Cardiac atrium fibroblast (primary cell): ENCODE measurements around the gene LLCFC1. TPM values are rescaled to one million over a fixed set of nuclear protein-coding genes. Genes with fewer than 3 reads are reported as not detected.

ENCODE experiments used
- total RNA-seq: library from RNA; depleted of rRNA; stranded (reverse); fragments of >200 nt; gene quantifications from 2 replicates; pipeline ENCODE4 v1.2.3, GENCODE V29; 2015

The LLCFC1 gene
- total RNA-seq = not detected in 2 replicates

GRCh38 chr7:142939226-142939910 lies at the start of gene LLCFC1:
LLCFC1 (plus strand) TSS chr7:142939484; CDS start chr7:142939622, 138 bp downstream.

GRCh38 chr7:142933624-142934023 lies 5.7 kb upstream of the LLCFC1 start, which contains the start of gene TRPV5:
TRPV5 (minus strand) TSS chr7:142933746; CDS start chr7:142933459, 287 bp downstream.

DNA sequence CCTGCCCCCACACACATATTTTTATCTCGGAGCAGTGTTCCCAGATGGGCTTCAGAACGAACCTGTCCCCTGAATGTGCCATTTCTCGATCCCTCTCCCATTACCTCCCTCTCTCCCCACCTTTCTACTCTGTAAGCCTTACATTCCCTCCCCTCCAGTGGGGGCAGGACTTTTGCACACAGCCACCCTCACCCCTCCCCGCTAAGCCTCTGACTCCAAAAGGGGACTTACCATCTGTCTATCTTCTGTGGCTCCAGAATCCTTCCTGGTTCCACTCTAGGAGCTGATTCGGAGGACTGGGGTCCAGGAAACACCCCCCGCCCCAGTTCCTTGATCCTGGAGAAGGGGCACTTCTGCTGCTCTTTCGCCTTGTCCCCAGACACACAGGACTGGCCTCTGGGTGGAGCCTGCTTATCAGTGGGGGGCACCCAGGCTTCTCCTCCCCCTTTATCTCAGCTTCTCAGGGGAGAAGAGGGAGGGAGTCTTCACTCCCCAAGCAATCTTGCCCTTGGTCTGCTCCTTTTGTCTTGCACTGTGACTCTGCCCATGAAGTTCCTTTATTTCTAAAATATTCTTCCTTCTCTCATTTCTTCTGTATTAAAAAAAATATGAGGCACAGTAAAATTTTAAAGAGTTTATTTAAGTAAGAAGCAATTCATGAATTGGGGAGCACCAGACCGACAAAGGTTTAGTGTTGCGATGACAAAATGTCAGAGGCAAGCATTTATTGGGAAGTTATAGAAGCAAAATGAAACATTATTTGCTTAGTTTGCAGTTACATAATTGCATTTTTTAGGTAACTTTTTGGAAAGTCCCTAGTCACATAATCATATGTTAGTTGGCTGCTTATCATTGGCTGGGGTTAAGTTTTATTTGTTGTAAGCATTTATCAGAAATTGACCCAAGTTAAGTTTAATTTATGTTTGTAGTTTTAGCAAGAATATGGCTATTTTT lies 23.0 kb downstream of the LLCFC1 start, which contains the start of gene KEL:
Gene KEL, minus strand, starts transcription at position 391 of the 954 bp plus-strand sequence. Its CDS starts 157 bp downstream, at position 234.

Other genes with a start within 250 kb of the LLCFC1 start
- gene PRSS1, start 190.0 kb upstream of the LLCFC1 start, total RNA-seq = not detected in 2 replicates
- not detected in 2 replicates for gene PRSS2, start 168.5 kb upstream of the LLCFC1 start, total RNA-seq
- gene EPHB6, start 84.4 kb upstream of the LLCFC1 start, total RNA-seq = 5.7 and 6.5 TPM in 2 replicates
- not detected in 2 replicates for gene TRPV6, start 53.7 kb upstream of the LLCFC1 start, total RNA-seq
- not detected in 2 replicates for gene TRPV5, start 5.7 kb upstream of the LLCFC1 start, total RNA-seq
- 0.49 TPM in 1 of 2 replicates, not detected in the other for gene KEL, start 22.9 kb downstream of the LLCFC1 start, total RNA-seq
- not detected in 2 replicates for gene OR9A2, start 87.6 kb downstream of the LLCFC1 start, total RNA-seq
- gene OR6V1, start 112.9 kb downstream of the LLCFC1 start, total RNA-seq = not detected in 2 replicates
- 0.32 and 2.9 TPM in 2 replicates for gene PIP, start 192.6 kb downstream of the LLCFC1 start, total RNA-seq
- not detected in 2 replicates for gene TAS2R39, start 243.9 kb downstream of the LLCFC1 start, total RNA-seq